ENCODE results near the gene ADORA1.

- no peak for TF ChIP-seq CTCF (IDR thresholded peaks at IDR 0.05)
- no peak for TF ChIP-seq POLR2A (IDR thresholded peaks at IDR 0.05)
These were observed 15.1 kb upstream of the ADORA1 start for GRCh38 chr1:203112475-203112874.

All from heart left ventricle (tissue), 13 donors.